ENCODE measurements around the gene SUZ12. TPM values are rescaled to one million over a fixed set of nuclear protein-coding genes. Genes with fewer than 3 reads are reported as not detected.
"Not testable (repeated sequence)": the region's sequence is repeated elsewhere in the genome, so short reads cannot be mapped to it uniquely, and the experiment has no call there.

Gene SUZ12
- total RNA-seq, 1 donor from 2014 or later, result 17.4 TPM

GRCh38 chr17:31964131-31964530 is 27.3 kb downstream of the SUZ12 start:
- not testable (repeated sequence) for H3K27me3 ChIP-seq (ENCODE audit: control insufficient read depth, insufficient read depth, low read length); H3K36me3 ChIP-seq (ENCODE audit: control insufficient read depth, insufficient read depth, low read length); FAIRE-seq

GRCh38 chr17:31967648-31968047 is 30.8 kb downstream of the SUZ12 start:
- Histone ChIP-seq H3K27me3 (ENCODE audit: control insufficient read depth, insufficient read depth, low read length) (no peaks in the 10 kb centered on the region), H3K36me3 (ENCODE audit: control insufficient read depth, insufficient read depth, low read length) (peaks cover 2% of the 10 kb centered on the region), H3K4me3 (ENCODE audit: low read depth, low read length) (no peak overlapping the region)
- FAIRE-seq (no peak), DNase-seq (ENCODE audit: low read depth) (no peak)
- TF ChIP-seq CTCF (IDR thresholded peaks at IDR 0.05; ENCODE audit: insufficient read depth, low read length, severe bottlenecking), result no peak

More at GRCh38 chr17:31964131-31964530, 27.3 kb downstream of the SUZ12 start:
- H3K4me3 ChIP-seq (ENCODE audit: low read depth, low read length); DNase-seq (ENCODE audit: low read depth): not testable (repeated sequence)

DNA sequence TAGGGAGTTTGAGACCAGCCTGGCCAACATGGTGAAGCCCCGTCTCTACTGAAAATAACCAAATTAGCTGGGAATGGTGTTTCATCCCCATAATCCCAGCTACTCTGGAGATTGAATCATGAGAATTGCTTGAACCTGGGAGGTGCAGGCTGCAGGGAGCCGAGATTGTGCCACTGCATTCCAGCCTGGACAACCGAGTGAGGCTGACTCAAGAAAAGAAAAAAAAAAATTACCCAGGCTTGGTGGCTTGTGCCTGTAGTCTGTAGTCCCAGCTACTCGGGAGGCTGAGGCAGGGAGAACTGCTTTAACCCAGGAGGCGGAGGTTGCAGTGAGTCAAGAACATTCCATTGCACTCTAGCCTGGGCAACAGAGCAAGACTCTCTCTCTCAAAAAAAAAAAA is 33.6 kb downstream of the SUZ12 start:
- H3K36me3 ChIP-seq (ENCODE audit: control insufficient read depth, insufficient read depth, low read length); DNase-seq (ENCODE audit: low read depth); H3K27me3 ChIP-seq (ENCODE audit: control insufficient read depth, insufficient read depth, low read length); H3K4me3 ChIP-seq (ENCODE audit: low read depth, low read length); FAIRE-seq: not testable (repeated sequence)

DNA sequence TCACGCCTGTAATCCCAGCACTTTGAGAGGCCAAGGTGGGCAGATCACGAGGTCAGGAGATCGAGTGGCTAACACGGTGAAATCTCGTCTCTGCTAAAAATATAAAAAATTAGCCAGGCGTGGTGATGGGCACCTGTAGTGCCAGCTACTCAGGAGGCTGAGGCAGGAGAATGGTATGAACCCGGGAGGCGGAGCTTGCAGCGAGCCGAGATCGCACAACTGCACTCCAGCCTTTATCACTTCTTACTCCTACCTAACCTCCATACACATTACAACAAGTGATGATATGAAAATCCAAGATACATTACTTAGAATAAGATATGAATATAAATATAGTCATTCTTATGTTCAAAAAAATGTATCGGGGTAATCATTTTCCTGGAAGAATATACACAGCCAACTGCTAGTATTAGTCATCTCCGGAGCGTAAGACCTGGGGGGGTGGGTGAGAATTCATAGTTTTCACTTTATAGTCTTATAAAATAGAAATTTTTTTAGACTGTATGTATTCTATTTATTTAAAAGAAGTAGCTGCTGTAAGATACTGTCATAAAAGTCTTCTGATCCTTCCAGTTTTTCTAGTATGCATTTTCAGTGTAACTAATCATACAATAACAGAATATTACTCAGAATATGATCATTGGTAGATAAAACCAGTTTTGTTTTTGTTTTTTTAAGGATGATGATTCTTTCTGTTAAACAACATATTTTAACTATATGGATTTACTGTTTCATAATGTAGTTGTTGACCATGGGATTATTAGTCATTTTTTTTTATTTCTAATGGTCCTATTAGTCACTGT is 37.7 kb downstream of the SUZ12 start:
- FAIRE-seq; H3K4me3 ChIP-seq (ENCODE audit: low read depth, low read length); H3K27me3 ChIP-seq (ENCODE audit: control insufficient read depth, insufficient read depth, low read length); H3K36me3 ChIP-seq (ENCODE audit: control insufficient read depth, insufficient read depth, low read length): not testable (repeated sequence)
- DNase-seq (ENCODE audit: low read depth), result peak; percentile 51

DNA sequence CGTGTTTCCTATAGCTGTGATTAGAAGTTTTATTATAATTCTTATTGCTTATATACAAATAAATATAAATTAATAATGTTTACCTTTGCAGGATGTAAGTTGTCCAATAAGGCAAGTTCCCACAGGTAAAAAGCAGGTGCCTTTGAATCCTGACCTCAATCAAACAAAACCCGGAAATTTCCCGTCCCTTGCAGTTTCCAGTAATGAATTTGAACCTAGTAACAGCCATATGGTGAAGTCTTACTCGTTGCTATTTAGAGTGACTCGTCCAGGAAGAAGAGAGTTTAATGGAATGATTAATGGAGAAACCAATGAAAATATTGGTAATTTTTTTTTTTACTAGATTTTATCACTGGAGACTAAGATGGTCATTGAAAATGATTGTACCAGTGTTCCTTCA is 38.6 kb downstream of the SUZ12 start:
- peak; percentile 41 for DNase-seq (ENCODE audit: low read depth)
- H3K27me3 ChIP-seq (ENCODE audit: control insufficient read depth, insufficient read depth, low read length); H3K4me3 ChIP-seq (ENCODE audit: low read depth, low read length); FAIRE-seq; H3K36me3 ChIP-seq (ENCODE audit: control insufficient read depth, insufficient read depth, low read length): not testable (repeated sequence)

GRCh38 chr17:31991821-31992220 is 55.0 kb downstream of the SUZ12 start:
- not testable (repeated sequence) for H3K27me3 ChIP-seq (ENCODE audit: control insufficient read depth, insufficient read depth, low read length); H3K4me3 ChIP-seq (ENCODE audit: low read depth, low read length); DNase-seq (ENCODE audit: low read depth); FAIRE-seq; H3K36me3 ChIP-seq (ENCODE audit: control insufficient read depth, insufficient read depth, low read length)

- H3K27me3 ChIP-seq (ENCODE audit: control insufficient read depth, insufficient read depth, low read length), result no peaks in the 10 kb centered on the region
- DNase-seq (ENCODE audit: low read depth), result no peak
- H3K4me3 ChIP-seq (ENCODE audit: low read depth, low read length), result no peak overlapping the region
- TF ChIP-seq CTCF (IDR thresholded peaks at IDR 0.05; ENCODE audit: insufficient read depth, low read length, severe bottlenecking), result no peak
- H3K36me3 ChIP-seq (ENCODE audit: control insufficient read depth, insufficient read depth, low read length), result peaks cover 4% of the 10 kb centered on the region
- FAIRE-seq, result no peak
Measured at GRCh38 chr17:31997005-31997404, 60.2 kb downstream of the SUZ12 start.

- no peak for FAIRE-seq
- Histone ChIP-seq H3K36me3 (ENCODE audit: control insufficient read depth, insufficient read depth, low read length) (no peaks in the 10 kb centered on the region), H3K27me3 (ENCODE audit: control insufficient read depth, insufficient read depth, low read length) (no peaks in the 10 kb centered on the region), H3K4me3 (ENCODE audit: low read depth, low read length) (peak within 1 kb of the TSS; percentile 72)
- peak; percentile 51 for DNase-seq (ENCODE audit: low read depth)
- TF ChIP-seq CTCF (IDR thresholded peaks at IDR 0.05; ENCODE audit: insufficient read depth, low read length, severe bottlenecking), result peak; percentile 88
Measured at GRCh38 chr17:32006957-32007462, 70.2 kb downstream of the SUZ12 start, which contains the start of gene LRRC37B. TSS of gene LRRC37B (plus strand) at chr17:32007383. CDS start at chr17:32021393, 14,010 bp downstream.

Measured in bronchial epithelial cell (primary cell).